DMS 273 (cell line): ENCODE measurements around the gene CPA4.

Experiments
- DNase-seq: peaks from one replicate; lab custom pipeline; 2025; ENCODE audit not compliant: unreplicated experiment; lab: John Stamatoyannopoulos, UW

Gene CPA4

DNA sequence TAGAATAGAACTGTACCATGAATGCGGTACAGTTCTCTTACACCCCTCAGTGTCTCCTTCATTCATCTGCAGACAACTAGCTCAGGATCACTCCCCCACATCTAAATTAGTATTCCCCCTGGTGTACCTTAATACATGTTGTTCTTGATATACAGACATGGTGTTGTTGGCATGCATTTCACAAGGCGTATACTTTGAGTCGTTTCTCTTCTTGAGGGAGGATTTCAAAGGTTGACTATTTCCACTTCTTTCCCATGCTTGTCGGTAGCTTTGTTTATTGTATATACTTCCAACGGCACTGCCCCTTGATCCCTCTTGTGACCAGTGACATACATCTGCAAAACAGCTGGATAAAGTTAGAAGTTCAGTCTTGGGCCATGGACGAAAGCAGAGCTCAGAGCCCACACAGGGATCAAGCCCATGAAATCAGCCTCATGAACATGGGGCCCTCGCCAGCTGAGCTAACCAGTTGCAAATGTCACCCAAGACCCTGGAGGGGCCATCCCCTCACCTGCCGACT, 8.6 kb downstream of the CPA4 start:
- DNase-seq, result no peak

DNA sequence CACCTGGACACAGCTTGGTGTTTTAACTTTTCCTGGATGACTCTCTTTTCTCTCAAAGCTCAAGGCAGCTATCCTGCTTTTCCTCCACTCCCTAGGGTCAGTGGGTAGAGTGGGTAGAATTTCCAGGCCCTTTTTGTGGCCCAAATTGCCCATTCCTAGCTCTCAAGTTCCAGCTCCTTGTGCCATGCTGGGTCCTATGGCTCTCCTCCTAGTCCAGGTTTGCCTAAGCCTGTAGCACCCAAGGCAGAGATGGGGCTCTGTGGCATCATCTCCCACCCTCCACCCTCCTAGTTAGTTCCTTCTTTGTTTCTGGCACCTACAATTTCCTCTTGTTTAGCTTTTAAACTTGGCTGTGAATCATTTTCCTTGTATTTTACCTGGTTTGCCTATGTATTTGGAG, 9.7 kb downstream of the CPA4 start:
- DNase-seq, result no peak

DNA sequence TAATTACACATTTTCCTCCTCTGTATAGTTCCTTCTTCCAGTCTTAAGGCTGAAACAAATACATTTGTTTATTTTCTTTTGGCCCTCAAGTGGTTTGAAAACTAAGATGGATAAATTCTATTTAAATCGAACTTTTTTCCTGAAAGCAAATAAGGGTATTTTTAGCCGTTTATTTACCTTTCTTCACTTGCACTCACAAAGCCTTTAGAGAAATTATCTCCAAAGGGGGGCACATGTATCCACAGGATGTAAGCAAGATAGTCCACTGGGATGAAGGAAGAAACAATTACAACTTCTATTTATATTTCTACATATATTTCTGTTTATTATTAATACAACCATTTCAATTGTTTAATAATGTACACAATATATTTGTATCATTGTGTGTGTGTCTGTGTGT, 10.2 kb downstream of the CPA4 start:
- DNase-seq, result no peak

DNA sequence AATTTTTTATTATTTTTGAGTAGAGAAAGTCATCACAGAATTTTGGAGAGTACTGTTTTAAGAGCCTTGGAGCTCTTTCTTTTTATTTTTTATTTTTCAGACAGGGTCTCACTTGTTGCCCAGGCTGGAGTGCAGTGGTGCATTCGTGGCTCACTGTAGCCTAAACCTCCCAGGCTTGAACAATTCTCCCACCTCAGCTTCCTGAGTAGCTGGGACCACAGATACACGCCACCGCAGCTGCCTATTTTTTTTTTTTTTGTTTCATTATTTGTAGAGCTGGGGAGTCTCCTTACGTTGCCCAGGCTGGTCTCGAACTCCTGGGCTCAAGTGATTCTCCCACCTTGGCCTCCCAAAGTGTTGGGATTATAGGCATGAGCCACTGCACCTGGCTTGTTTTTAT, 10.6 kb downstream of the CPA4 start:
- DNase-seq, result no peak

DNA sequence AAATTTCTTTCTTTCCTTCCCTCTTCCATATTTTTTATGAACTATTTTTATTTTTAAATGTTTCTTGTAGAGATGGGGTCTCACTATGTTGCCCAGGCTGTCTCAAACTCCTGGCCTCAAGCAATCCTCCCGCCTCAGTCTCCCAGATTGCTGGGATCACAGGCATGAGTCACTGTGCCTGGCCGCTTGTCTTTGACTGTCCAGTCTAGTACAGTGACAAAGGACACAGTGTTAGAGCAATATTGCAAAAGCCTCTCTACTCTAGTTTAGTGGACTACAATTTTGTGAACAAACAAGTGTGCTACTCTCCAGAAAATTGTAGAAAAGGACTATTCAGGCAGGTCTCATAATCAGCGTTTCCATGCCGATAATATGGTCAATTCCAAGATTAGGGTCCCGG, 11.0 kb downstream of the CPA4 start:
- no peak for DNase-seq

DNA sequence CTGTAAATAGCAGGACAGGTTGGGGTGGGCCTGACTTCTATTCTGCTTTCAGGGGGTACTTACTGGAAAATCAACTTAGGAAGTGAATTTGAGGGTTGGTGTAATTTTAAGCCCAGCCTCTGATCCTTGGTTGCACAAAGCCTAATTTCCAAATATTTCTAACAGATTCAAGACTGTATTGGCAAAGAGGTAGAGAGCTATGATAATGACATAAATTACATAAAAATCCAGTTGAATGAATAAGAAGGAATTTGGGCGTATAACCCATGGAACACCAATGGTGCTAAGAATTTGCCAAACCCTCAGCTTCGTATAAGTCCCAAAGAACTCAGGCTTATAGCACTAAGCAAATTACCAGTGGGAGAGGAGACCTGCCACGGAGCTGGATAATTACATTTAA, 11.9 kb downstream of the CPA4 start:
- no peak for DNase-seq

DNA sequence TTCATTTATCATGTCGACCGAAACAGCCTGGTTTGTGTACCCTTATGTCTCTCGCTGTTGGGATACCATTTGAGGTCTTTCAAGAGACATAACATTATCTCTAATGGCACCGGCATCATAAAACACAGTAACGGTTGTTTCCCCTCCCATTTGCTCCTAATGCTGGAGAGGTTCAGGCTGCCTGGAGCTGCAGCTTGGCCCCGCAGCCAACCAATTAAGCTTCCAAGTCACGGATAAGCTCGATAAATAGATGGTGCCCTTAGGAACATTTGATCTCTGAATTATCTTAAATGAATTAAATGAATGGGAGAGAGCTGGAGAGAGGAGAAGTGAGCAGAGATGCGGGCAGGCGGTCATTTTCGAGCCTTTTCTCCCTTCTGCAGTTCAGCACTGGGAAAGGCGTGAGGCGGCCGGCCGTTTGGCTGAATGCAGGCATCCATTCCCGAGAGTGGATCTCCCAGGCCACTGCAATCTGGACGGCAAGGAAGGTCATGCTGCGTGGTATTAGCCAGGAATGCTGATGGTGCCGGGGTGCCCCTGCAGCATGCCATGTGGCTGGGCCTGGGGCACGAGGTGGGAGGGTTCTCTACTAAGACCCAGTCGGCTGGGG, 12.6 kb downstream of the CPA4 start:
- no peak for DNase-seq

DNA sequence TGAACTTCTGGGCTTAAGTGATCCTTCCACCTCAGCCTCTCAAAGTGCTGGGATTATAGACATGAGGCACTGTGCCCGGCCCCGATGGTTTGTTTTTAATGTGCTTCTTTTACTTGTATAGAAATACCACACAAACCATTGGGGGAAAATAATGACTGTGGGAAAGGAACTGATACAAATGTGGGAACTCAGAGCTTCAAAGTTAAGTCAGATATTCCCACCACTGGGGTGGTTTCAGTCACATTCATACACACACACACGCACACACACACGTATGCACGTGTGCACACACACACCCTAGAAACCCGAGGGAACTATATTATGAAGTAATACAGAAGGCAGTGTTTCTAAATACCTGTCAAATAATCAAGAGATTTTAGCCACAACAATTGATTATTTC, 17.0 kb downstream of the CPA4 start:
- no peak for DNase-seq

DNA sequence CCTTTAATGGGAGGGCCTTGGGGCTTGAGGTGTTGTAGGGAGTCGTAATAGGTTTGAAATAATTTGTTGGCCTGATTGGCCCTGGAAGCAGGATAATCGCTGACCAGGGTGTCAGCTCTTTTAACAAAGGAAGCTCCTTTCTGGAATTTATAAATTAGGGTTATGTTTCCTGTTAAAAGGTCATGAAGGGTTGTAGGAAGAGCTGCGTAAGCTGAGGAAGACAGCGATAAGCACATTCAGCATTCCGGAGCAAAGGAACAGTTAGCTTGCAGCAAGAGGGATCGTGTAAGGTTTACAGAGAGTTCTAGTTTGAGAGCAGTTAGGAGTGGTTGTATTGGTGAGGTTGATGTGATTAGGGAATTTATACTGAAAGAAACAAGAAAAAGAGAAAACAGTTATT, 21.3 kb downstream of the CPA4 start:
- no peak for DNase-seq

DNA sequence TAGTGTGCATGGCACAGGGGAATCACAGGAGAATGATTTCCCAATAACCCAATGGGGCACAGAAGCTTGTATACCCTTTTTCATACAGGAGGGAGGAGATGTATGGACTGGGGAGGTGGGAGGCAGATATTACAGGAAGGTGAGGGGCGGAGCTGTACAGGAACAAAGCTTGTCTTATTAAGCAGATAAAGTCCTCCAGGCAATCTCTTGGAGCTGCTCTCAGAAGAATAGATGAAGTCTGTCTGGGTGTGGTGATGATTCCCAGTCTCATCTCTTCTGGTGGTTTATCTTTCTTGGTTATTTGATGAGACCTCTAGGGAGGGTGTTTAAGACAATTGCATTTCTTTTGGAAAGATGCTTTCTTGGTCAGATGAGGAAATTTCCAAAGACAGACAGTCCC, 26.6 kb downstream of the CPA4 start:
- DNase-seq, result no peak

DNA sequence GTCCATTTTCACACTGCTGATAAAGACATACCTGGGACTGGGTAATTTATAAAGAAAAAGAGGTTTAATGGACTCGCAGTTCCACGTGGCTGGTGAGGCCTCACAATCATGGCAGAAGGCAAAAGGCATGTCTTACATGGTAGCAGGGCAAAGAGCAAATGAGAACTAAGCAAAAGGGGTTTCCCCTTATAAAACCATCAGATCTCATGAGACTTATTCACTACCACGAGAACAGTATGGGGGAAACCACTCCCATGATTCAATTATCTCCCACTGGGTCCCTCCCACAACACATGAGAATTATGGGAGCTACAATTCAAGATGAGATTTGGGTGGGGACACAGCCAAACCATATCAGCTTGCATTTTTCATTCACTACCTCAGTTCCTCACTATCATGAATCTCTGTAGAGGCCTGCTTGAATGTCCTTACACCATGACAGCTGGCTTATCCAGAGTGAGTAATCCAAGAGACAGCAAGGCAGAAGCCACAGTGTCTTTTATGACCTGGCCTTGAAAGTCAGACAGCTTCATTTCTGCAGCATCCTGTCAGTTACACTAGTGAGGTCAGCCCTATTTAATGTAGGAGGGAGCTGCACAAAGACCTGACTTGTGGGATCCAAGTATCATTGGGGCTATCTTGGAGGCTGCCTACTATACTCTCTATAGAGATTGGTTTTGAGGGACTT, 28.7 kb downstream of the CPA4 start:
- peak; percentile 21 for DNase-seq

DNA sequence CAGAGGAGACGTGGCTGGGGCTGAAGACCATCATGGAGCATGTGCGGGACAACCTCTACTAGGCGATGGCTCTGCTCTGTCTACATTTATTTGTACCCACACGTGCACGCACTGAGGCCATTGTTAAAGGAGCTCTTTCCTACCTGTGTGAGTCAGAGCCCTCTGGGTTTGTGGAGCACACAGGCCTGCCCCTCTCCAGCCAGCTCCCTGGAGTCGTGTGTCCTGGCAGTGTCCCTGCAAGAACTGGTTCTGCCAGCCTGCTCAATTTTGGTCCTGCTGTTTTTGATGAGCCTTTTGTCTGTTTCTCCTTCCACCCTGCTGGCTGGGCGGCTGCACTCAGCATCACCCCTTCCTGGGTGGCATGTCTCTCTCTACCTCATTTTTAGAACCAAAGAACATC, 29.7 kb downstream of the CPA4 start:
- no peak for DNase-seq

DNA sequence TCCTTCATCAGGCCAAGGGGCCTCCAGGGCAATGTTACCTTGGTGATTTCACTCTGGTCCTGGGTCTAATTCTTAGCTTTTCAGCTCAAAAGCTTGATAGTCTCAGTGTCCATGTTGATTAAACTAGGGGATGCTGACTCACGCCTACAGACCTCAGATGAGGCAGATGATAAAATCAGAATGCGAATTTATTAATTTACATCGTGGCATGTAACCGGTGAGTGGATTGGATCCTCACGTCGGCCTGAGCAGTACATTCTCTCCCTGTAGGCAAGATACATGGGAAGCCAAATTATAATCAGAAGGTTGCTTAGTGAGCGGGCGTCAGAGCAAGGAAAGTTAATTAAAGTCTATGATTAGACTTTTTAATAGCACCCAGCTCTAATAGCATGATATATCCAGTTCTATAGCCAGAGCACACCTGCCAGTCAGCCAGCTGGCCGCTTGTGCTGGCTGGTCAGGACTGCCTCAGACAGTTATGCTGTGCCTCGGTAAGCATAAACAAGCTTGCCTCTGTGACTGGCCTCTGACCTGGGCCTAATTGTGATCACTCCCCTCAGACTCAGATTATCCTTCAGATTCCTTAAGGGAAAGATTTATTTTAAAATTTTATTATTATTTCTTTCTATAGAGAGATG, 31.5 kb downstream of the CPA4 start:
- peak; percentile 70 for DNase-seq

DNA sequence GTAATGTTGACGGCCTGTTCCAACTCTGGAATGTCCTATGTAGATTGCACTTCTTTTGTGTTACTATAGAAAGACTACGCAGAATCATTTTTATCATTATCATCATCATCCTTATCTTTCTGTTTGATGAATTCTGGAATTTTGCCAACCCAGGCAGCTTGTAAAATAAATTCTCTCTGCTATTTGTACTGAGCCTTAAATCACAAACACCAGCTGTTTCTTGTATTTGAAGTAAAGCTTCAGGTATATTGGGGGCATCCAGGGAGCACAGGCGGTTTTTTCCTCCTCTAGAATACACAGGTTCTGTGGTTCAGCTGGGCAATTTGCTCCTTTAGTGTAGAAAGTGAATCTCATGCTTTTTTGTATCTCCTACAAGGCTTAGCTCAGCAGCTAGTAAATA, 36.7 kb downstream of the CPA4 start:
- DNase-seq, result peak; percentile 82

DNA sequence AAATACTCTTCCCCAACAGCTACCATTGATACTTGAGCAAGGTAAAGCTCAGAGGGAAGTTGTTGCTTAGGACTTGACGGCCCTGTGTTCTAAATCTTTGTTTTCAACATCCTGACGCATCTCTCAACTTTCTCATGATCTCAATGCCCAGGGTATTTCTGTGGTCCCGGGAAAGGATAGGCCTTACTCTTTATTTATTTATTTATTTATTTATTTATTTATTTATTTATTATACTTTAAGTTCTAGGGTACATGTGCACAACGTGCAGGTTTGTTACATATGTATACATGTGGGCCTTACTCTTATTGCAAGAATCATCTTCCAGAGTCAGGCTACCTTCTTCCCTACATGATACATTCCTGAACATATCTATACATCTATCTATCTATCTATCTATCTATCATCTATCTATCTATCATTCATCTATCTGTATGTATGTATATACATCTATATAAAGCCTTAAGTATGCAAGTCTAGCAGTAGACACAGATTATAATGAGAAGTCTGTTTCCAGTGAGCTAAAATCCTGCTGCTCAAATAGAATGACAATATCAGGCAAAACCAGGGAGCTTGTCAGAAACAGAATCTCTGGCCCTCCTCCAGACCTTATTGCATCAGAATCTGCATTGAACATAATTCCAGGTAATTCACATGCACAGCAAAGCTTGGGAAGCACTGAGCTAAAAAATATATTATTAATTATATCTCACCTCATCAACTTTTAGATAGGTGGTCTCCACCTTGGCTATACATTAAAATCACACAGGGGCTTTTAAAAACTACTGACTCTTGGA, 39.5 kb downstream of the CPA4 start:
- DNase-seq, result peak; percentile 24

DNA sequence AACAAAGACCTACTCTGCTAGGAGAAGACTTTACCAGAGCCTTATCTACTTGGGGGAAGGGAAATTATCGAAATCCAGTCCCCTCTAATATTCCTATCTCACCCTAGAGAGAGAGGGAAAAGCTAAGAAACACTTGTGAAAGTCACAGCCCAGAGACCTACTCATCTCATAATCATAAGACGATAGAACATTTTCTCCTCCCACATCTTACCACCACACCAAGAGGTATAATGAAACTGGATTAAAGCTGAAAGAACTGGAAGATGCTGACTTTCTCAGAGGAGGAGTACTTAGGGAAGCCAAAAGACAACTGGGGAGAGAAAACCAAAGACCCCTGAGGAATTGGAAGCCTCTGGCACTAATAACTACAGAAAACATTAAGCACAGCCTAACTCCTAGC, 40.9 kb downstream of the CPA4 start:
- no peak for DNase-seq

DNA sequence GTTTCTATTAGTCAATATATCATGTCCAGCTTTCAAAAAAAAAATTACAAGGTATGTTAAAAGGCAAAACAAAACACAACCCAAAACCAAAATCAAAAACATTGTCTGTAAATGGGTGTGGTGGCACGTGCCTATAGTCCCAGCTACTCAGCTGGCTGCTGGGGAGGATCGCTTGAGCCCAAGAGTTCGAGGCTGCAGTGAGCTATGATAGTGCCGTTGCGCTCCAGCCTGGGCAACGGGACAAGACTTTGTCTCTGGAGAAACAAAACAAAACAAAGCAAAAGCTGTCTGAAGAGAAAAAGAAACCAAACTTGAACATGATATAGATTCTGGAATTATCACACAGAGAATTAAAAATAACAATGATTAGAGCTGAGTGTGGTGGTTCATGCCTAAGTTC, 41.3 kb downstream of the CPA4 start:
- no peak for DNase-seq

DNA sequence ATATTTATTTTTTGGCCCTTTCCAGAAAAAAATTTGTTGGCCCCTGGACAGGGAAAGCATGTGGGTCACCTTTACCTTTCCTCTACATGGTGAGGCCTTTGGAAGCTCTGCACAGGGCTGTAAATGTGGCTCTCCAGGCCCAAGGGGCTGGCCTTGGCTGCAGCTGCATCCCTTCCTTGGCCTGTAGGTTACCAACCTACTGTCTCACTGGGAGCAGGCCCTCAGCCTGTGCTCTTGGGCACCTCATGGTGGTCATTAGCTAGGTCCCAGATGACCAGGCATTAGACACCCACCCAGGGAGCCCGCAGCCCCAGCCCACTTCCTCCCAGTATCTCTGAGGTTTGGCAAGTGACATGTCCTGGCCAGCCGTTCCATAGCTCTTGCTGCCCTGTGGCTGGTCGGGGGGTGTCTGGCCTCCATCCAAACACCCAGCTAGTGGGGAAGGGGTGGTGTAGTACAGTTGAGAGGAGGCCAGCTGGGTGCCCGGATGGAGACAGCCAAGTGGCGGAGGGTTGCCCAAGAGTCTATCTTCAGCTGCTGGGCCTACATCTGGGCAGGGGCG, 44.5 kb downstream of the CPA4 start:
- DNase-seq, result peak; percentile 55

DNA sequence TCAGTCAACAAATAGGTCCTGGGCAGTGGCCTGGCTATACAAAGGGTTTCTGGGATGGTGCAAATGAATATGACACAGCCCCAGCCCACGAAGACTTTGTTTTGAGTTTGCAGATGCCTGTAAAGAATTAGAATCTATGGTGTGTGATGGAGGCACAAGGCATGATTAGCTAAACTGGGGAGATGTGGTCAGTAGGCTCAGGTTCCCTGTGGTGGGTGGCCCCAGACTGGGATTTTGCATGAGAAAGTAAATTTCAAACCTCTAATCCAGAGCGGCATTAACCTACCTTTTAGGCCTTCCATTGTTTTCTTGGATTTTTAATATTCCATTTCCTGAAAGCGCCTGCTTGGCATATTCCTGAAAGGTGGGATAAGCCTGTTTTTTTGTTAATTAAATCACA, 45.3 kb downstream of the CPA4 start:
- no peak for DNase-seq

DNA sequence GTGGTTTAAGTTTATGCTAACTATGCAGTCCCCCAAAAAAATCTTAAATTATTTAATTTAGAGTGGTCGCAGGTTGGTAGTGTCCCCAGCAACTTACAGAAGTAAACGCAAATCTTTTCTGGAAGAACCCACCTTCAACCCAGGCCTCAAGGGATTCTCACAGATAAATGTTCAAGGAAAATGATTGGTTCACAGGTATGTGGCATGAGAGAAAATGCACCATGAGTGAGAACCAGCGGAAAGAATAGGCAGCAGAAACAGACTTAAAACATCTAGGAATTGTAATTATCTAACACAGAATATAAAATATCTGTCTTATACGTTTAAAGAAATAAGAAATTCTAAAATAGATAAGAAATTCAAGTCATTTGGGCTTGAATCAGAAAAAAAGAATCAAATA, 48.9 kb downstream of the CPA4 start:
- no peak for DNase-seq

DNA sequence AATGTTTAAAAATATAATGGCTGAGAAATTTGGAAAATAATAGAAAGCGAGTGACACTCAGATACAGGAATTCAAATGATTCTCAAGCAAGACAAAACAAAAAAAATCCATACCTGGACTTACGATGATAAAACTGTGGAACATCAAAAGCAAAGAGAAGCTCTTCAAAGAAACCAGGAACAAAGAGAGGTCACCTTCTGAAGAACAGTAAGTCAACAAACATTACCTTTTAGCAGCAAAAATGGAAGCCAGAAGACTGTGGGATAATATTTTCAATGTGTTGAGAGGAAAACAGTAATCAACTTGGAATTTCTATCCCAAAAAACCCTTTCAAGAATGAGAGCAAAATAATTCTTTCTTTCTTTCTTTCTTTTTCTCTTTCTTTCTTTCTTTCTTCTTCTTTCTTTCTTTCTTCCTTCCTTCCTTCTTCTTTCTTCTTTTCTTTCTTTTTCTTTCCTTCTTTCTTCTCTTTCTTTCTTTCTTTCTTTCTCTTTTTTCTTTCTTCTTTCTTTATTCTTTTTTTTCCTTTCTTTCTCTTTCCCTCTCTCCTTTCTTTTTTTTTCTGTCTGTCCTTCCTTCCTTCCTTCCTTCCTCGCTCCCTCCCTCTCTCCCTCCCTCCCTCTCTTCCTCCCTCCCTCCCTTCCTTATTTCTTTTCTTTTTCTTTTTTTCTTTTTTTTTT, 49.9 kb downstream of the CPA4 start:
- no peak for DNase-seq
